Endodermal cell (in vitro differentiated cells): Measurements from ENCODE around the gene ADGRD1. TPM values are rescaled to one million over a fixed set of nuclear protein-coding genes. Genes with fewer than 3 reads are reported as not detected.
"Not testable (repeated sequence)": the region's sequence is repeated elsewhere in the genome, so short reads cannot be mapped to it uniquely, and the experiment has no call there.

Experiments used
- DNase-seq: peaks from one replicate; pipeline ENCODE4 v3.0.0-alpha.2; 2017
- H3K27ac ChIP-seq: 2 replicates; pipeline ENCODE4 v1.5.1; 2013; ENCODE audit warnings: mild to moderate bottlenecking, low read depth, low read length, moderate library complexity
- H3K27me3 ChIP-seq: 2 replicates; pipeline ENCODE4 v1.6.1; 2013; ENCODE audit warnings: mild to moderate bottlenecking, low read length, moderate library complexity; ENCODE audit not compliant: insufficient read depth, control insufficient read depth, poor library complexity, severe bottlenecking
- H3K36me3 ChIP-seq: 2 replicates; pipeline ENCODE4 v1.7.0; 2013; ENCODE audit warnings: mild to moderate bottlenecking, low read length, moderate library complexity; ENCODE audit not compliant: control insufficient read depth, insufficient read depth
- H3K4me1 ChIP-seq: one replicate; pipeline ENCODE4 v1.7.0; 2013; ENCODE audit warnings: low read length; ENCODE audit not compliant: control insufficient read depth, insufficient read depth
- H3K4me3 ChIP-seq: 2 replicates; pipeline ENCODE4 v1.5.1; 2013; ENCODE audit warnings: mild to moderate bottlenecking, low read length, moderate library complexity
- H3K9ac ChIP-seq: 2 replicates; pipeline ENCODE4 v1.6.1; 2013; ENCODE audit warnings: mild to moderate bottlenecking, low read length, moderate library complexity; ENCODE audit not compliant: poor library complexity, severe bottlenecking; ENCODE audit errors: extremely low read depth
- H3K9me3 ChIP-seq: 2 replicates; pipeline ENCODE4 v1.6.1; 2013; ENCODE audit warnings: mild to moderate bottlenecking, low read length, moderate library complexity; ENCODE audit not compliant: control insufficient read depth
- H3K27ac Mint-ChIP-seq: 2 replicates; pipeline ENCODE4 v1.8.0; 2020; ENCODE audit warnings: mixed read lengths
- H3K27me3 Mint-ChIP-seq: 2 replicates; pipeline ENCODE4 v1.8.0; 2021; ENCODE audit warnings: mild to moderate bottlenecking, mixed read lengths; ENCODE audit not compliant: insufficient read depth
- H3K36me3 Mint-ChIP-seq: 2 replicates; pipeline ENCODE4 v1.8.0; 2020; ENCODE audit warnings: low read depth, mixed read lengths
- H3K4me1 Mint-ChIP-seq: 2 replicates; pipeline ENCODE4 v1.8.0; 2020; ENCODE audit warnings: mixed read lengths
- H3K4me3 Mint-ChIP-seq: 2 replicates; pipeline ENCODE4 v1.8.0; 2020; ENCODE audit warnings: mild to moderate bottlenecking, moderate library complexity, mixed read lengths
- H3K9me3 Mint-ChIP-seq: 2 replicates; pipeline ENCODE4 v1.8.0; 2020; ENCODE audit warnings: mild to moderate bottlenecking, mixed read lengths
- CTCF ChIP-seq: fragments of 200-600 bp; sonication (generic); conservative IDR thresholded peaks from 2 replicates; pipeline ENCODE4 v1.5.0; 2021; ENCODE audit warnings: antibody characterized with exemption, mild to moderate bottlenecking
- WGBS, 2 experiments: methylation state at CpG; one replicate each; pipeline versions ENCODE4 v1.1.5 to v1.1.7; 2013; ENCODE audit warnings: missing lambda C conversion rate in 2 of 2, mixed read lengths in 1 of 2; ENCODE audit not compliant: insufficient coverage in 1 of 2, insufficient read length in 1 of 2; 5-methylcytosine and 5-hydroxymethylcytosine counted together
- total RNA-seq, 2 donors: library from RNA; stranded (reverse); fragmentation: NEBNext Ultra II Directional in 1 of 2; extraction: Animal tissue kit (Norgen Biotek cat#: 25700) in 1 of 2; gene quantifications; 2 replicates in 1 of 2; 3 replicates in 1 of 2; pipeline ENCODE4 v1.2.1, GENCODE V29; 2021

Gene ADGRD1
- total RNA-seq, 2 donors from 2014 or later = 1.3 to 2.9 TPM

GRCh38 chr12:131126662-131127173 lies 173.0 kb downstream of the ADGRD1 start:
- Mint-ChIP-seq H3K4me1 (no peaks in the 10 kb centered on the region), H3K9me3 (peaks cover 8% of the 10 kb centered on the region), H3K36me3 (no peaks in the 10 kb centered on the region), H3K4me3 (no peak overlapping the region), H3K27me3 (no peaks in the 10 kb centered on the region), H3K27ac (no peak overlapping the region)
- Histone ChIP-seq H3K9me3 (no peaks in the 10 kb centered on the region), H3K27ac (no peak overlapping the region), H3K36me3 (no peaks in the 10 kb centered on the region), H3K9ac (no peak overlapping the region), H3K4me1 (no peaks in the 10 kb centered on the region), H3K4me3 (no peak overlapping the region), H3K27me3 (no peaks in the 10 kb centered on the region)
- no peak for DNase-seq
- 91 to 97% methylated on average over 5 to 7 of the region's 7 CpGs for WGBS, 2 experiments
- no peak for TF ChIP-seq CTCF

GRCh38 chr12:131128556-131128955 lies 174.8 kb downstream of the ADGRD1 start:
- Mint-ChIP-seq H3K4me1 (no peaks in the 10 kb centered on the region), H3K27me3 (peaks cover 8% of the 10 kb centered on the region), H3K4me3 (no peak overlapping the region), H3K27ac (no peak overlapping the region), H3K36me3 (no peaks in the 10 kb centered on the region), H3K9me3 (peaks cover 8% of the 10 kb centered on the region)
- Histone ChIP-seq H3K9ac (no peak overlapping the region), H3K4me3 (no peak overlapping the region), H3K27me3 (no peaks in the 10 kb centered on the region), H3K9me3 (no peaks in the 10 kb centered on the region), H3K4me1 (no peaks in the 10 kb centered on the region), H3K36me3 (no peaks in the 10 kb centered on the region), H3K27ac (no peak overlapping the region)
- WGBS, 2 experiments = 92 to 100% methylated on average over 1 to 5 of the region's 6 CpGs
- DNase-seq = no peak
- TF ChIP-seq CTCF = no peak

- not testable (repeated sequence) for H3K9ac ChIP-seq, H3K36me3 Mint-ChIP-seq, DNase-seq, H3K9me3 Mint-ChIP-seq, H3K36me3 ChIP-seq, H3K9me3 ChIP-seq, H3K27ac Mint-ChIP-seq, H3K4me1 Mint-ChIP-seq, H3K4me3 ChIP-seq, H3K27me3 ChIP-seq, H3K4me3 Mint-ChIP-seq, H3K4me1 ChIP-seq
- 94 to 100% methylated on average over 1 to 20 of the region's 20 CpGs for WGBS, 2 experiments
- H3K27ac ChIP-seq = peak overlapping the region; percentile 47
- peaks cover 13% of the 10 kb centered on the region for H3K27me3 Mint-ChIP-seq
Measured at GRCh38 chr12:131128966-131129619, 175.4 kb downstream of the ADGRD1 start.
